ENCODE measurements around the gene STYXL2. TPM values are rescaled to one million over a fixed set of nuclear protein-coding genes. Genes with fewer than 3 reads are reported as not detected.

Gene STYXL2
- total RNA-seq, 4 donors from 2014 or later, result 63.7 to 159 (median 89.1) TPM

DNA sequence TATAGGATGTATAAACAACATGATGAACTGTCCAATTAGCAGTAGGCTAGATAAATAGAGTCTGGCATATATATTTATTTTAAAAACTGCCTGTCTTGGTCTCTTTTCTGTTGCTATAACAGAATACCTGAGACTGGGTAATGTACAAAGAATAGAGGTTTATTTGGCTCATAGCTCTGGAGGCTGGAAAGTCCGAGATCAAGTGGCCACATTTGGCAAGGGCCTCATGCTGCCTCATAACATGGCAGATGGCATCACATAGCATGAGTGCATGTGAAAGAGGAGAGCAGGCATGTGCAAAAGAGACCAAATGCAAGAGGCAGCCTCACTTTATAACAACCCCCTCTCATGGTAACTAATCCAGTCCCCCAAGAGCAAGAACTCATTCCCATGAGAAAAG lies 6.0 kb downstream of the STYXL2 start:
- peaks cover 49 to 66% of the 10 kb centered on the region in 2 donors for H3K4me1 ChIP-seq
- in situ Hi-C loops (cut with MboI; ENCODE audit: low sequenced_read_pairs in 4 of 4), result no loop called here

GRCh38 chr1:167100730-167101129 lies 6.9 kb downstream of the STYXL2 start:
- no peak overlapping the region for H3K4me3 ChIP-seq
- TF ChIP-seq, protein P1, sequence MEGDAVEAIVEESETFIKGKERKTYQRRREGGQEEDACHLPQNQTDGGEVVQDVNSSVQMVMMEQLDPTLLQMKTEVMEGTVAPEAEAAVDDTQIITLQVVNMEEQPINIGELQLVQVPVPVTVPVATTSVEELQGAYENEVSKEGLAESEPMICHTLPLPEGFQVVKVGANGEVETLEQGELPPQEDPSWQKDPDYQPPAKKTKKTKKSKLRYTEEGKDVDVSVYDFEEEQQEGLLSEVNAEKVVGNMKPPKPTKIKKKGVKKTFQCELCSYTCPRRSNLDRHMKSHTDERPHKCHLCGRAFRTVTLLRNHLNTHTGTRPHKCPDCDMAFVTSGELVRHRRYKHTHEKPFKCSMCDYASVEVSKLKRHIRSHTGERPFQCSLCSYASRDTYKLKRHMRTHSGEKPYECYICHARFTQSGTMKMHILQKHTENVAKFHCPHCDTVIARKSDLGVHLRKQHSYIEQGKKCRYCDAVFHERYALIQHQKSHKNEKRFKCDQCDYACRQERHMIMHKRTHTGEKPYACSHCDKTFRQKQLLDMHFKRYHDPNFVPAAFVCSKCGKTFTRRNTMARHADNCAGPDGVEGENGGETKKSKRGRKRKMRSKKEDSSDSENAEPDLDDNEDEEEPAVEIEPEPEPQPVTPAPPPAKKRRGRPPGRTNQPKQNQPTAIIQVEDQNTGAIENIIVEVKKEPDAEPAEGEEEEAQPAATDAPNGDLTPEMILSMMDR (IDR thresholded peaks at IDR 0.05 in 4 of 5, conservative IDR thresholded peaks at IDR 0.05 in 1 of 5), result no peak
- TF ChIP-seq POLR2A (IDR thresholded peaks at IDR 0.05), result no peak
- H3K27ac ChIP-seq, result peak overlapping the region; percentile 13 to 94 (median 87)
- no peaks in the 10 kb centered on the region for H3K9me3 ChIP-seq
- in situ Hi-C loops (cut with MboI; ENCODE audit: low sequenced_read_pairs in 4 of 4) (no loop called here), intact Hi-C loops (cut with DNase I; ENCODE audit: low total_unique reads) (loop anchor here (10.0 kb wide), 2 partner anchors 454 to 834 kb away; partner anchors contain the start of genes CREG1, DCAF6 and MPC2)
- DNase-seq (no peak), ATAC-seq (no peak)
- peaks cover 48 to 63% of the 10 kb centered on the region in 2 donors for H3K4me1 ChIP-seq
- H3K36me3 ChIP-seq, result no peaks in the 10 kb centered on the region
- no peaks in the 10 kb centered on the region for H3K27me3 ChIP-seq

More for the DNA sequence above, 6.0 kb downstream of the STYXL2 start:
- H3K4me3 ChIP-seq, result no peak overlapping the region
- H3K9me3 ChIP-seq, result no peaks in the 10 kb centered on the region
- no peaks in the 10 kb centered on the region for H3K36me3 ChIP-seq
- ATAC-seq (peak in 1 of 2 donors; percentile 40), DNase-seq (peak in 1 of 2 donors; percentile 50)
- intact Hi-C loops (cut with DNase I; ENCODE audit: low total_unique reads), result loop anchor here (10.0 kb wide), 2 partner anchors 455 to 835 kb away; partner anchors contain the start of genes CREG1, DCAF6 and MPC2
- TF ChIP-seq POLR2A (IDR thresholded peaks at IDR 0.05), result no peak
- TF ChIP-seq, protein P1 (IDR thresholded peaks at IDR 0.05 in 4 of 5, conservative IDR thresholded peaks at IDR 0.05 in 1 of 5), result no peak
- H3K27me3 ChIP-seq, result no peaks in the 10 kb centered on the region
- peak overlapping the region; percentile 13 to 94 (median 87) for H3K27ac ChIP-seq

- no peaks in the 10 kb centered on the region for H3K9me3 ChIP-seq
- no peak for ATAC-seq
- intact Hi-C loops (cut with DNase I; ENCODE audit: low total_unique reads), result loop anchor here (10.0 kb wide), 2 partner anchors 453 to 833 kb away; partner anchors contain the start of genes CREG1, DCAF6 and MPC2
Observed at GRCh38 chr1:167101754-167102153, 7.9 kb downstream of the STYXL2 start.

GRCh38 chr1:167102906-167103573 lies 9.2 kb downstream of the STYXL2 start:
- ATAC-seq (peak; percentile 44 to 67), DNase-seq (no peak)
- no peaks in the 10 kb centered on the region for H3K9me3 ChIP-seq
- H3K27me3 ChIP-seq, result no peaks in the 10 kb centered on the region
- H3K36me3 ChIP-seq, result no peaks in the 10 kb centered on the region
- intact Hi-C loops (cut with DNase I; ENCODE audit: low total_unique reads) (loop anchor here (10.0 kb wide), 2 partner anchors 452 to 832 kb away; partner anchors contain the start of genes CREG1, DCAF6 and MPC2), in situ Hi-C loops (cut with MboI; ENCODE audit: low sequenced_read_pairs in 4 of 4) (no loop called here)
- peak overlapping the region; percentile 85 to 94 (median 89) for H3K27ac ChIP-seq
- TF ChIP-seq, protein P1 (IDR thresholded peaks at IDR 0.05 in 4 of 5, conservative IDR thresholded peaks at IDR 0.05 in 1 of 5), result no peak
- no peak for TF ChIP-seq POLR2A (IDR thresholded peaks at IDR 0.05)
- no peak overlapping the region for H3K4me3 ChIP-seq
- peaks cover 57 to 79% of the 10 kb centered on the region in 2 donors for H3K4me1 ChIP-seq

More at GRCh38 chr1:167101754-167102153, 7.9 kb downstream of the STYXL2 start:
- TF ChIP-seq POLR2A (IDR thresholded peaks at IDR 0.05), result no peak
- TF ChIP-seq, protein P1 (IDR thresholded peaks at IDR 0.05 in 4 of 5, conservative IDR thresholded peaks at IDR 0.05 in 1 of 5), result no peak
- peaks cover 48 to 66% of the 10 kb centered on the region in 2 donors for H3K4me1 ChIP-seq
- H3K27me3 ChIP-seq, result no peaks in the 10 kb centered on the region
- peak overlapping the region; percentile 85 to 94 (median 89) for H3K27ac ChIP-seq
- no peaks in the 10 kb centered on the region for H3K36me3 ChIP-seq
- no peak overlapping the region for H3K4me3 ChIP-seq
- in situ Hi-C loops (cut with MboI; ENCODE audit: low sequenced_read_pairs in 4 of 4), result no loop called here
- DNase-seq, result no peak
